Astrocyte of the cerebellum (primary cell): ENCODE results near the gene PRAMEF15.
A peak's percentile ranks its signal among the peaks of the same experiment; 100 is the strongest.
"Not testable (repeated sequence)": the region's sequence is repeated elsewhere in the genome, so short reads cannot be mapped to it uniquely, and the experiment has no call there.

Experiments
- DNase-seq: peaks from one replicate; pipeline ENCODE4 v3.0.0-alpha.2; 2011; ENCODE audit warnings: low read depth
- H3K4me3 ChIP-seq: 2 replicates; pipeline ENCODE4 v1.5.1; 2011; ENCODE audit warnings: mild to moderate bottlenecking, low read depth, low read length, moderate library complexity
- in situ Hi-C: cut with HindIII; loops from 2 replicates; pipeline ENCODE4 v1.10.0; 2017; ENCODE audit warnings: low sequenced_read_pairs
- TF ChIP-seq, protein P1 (sequence below): IDR thresholded peaks from 2 replicates; pipeline ENCODE4 v1.5.1; 2012; ENCODE audit warnings: low read length, low read depth, moderate library complexity, mild to moderate bottlenecking; ENCODE audit errors: missing control alignments

Gene PRAMEF15

GRCh38 chr1:13315281-13315680 lies at the start of gene PRAMEF15:
PRAMEF15 (plus strand) TSS chr1:13315581; CDS start chr1:13318408, 2,827 bp downstream.
- in situ Hi-C loops, DNase-seq, H3K4me3 ChIP-seq: not testable (repeated sequence)

- H3K4me3 ChIP-seq, in situ Hi-C loops, DNase-seq: not testable (repeated sequence)
These were observed 38.4 kb upstream of the PRAMEF15 start for GRCh38 chr1:13277016-13277415.

GRCh38 chr1:13279617-13280016 lies 35.8 kb upstream of the PRAMEF15 start:
- H3K4me3 ChIP-seq, DNase-seq, in situ Hi-C loops: not testable (repeated sequence)

GRCh38 chr1:13285037-13285436 lies 30.3 kb upstream of the PRAMEF15 start, which contains the start of gene PRAMEF8:
PRAMEF8 (minus strand) TSS chr1:13285137; CDS start chr1:13284091, 1,046 bp downstream.
- H3K4me3 ChIP-seq, in situ Hi-C loops, DNase-seq: not testable (repeated sequence)

DNA sequence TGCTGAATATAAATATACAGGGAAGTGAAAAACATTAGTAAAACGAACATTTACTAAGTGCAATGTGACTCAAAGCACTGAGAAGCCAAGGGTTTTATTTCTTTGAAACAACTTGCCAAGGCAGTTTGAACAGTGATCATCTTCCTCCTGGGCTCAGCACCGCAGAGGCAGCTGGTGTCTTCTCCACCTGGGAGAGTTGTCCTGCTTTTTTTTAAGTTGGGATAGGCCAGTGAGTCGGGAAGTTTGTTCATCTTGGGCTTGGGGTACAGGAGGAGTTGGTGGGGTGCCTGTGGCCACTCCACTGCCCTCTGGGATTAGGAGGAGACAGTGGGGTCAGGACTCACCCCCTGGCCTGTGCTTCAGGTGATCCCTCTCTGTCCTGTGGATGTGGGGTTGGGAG lies 26.4 kb upstream of the PRAMEF15 start:
- in situ Hi-C loops, DNase-seq, H3K4me3 ChIP-seq: not testable (repeated sequence)

DNA sequence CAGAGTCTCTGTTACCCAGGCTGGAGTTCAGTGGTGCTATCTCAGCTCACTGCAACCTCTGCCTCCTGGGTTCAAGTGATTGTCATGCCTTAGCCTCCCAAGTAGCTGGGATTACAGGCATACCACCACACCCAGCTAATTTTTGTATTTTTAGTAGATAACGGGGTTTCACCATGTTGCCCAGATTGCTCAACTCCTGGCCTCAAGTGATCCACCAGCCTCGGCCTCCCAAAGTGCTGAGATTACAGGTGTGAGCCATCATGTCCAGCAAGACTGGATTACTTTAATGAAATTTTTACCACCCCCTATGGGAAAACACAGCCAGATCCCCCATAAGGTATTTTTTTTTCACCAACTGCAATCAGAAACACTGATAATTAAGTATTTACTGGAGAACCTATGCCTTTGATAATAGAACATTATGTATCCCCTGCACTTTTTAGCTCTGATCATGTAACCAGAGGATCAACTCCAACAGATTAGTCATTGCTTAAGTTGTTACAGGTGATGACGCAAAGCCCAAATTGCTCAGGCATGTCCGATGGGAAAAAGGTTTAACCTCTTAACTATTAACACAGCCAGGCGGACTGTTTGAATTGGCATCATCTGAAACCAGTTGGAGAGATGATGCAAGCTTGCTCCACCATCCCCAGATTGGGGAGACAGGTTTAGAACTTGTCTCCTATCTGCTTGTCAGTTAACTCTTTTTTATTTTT lies 18.0 kb upstream of the PRAMEF15 start:
- DNase-seq, in situ Hi-C loops, H3K4me3 ChIP-seq: not testable (repeated sequence)

DNA sequence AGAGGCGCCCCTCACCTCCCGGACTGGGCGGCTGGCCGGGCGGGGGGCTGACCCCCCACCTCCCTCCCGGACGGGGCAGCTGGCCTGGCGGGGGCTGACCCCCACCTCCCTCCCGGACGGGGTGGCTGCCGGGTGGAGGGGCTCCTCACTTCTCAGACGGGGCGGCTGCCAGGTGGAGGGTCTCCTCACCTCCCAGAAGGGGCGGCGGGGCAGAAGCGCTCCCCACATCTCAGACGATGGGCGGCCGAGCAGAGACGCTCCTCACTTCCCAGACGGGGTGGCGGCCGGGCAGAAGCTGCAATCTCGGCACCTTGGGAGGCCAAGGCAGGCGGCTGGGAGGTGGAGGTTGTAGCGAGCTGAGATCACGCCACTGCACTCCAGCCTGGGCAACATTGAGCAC lies 16.7 kb upstream of the PRAMEF15 start:
- DNase-seq, H3K4me3 ChIP-seq, in situ Hi-C loops: not testable (repeated sequence)

- in situ Hi-C loops, H3K4me3 ChIP-seq, DNase-seq: not testable (repeated sequence)
These were observed 13.2 kb upstream of the PRAMEF15 start for GRCh38 chr1:13302197-13302596.

DNA sequence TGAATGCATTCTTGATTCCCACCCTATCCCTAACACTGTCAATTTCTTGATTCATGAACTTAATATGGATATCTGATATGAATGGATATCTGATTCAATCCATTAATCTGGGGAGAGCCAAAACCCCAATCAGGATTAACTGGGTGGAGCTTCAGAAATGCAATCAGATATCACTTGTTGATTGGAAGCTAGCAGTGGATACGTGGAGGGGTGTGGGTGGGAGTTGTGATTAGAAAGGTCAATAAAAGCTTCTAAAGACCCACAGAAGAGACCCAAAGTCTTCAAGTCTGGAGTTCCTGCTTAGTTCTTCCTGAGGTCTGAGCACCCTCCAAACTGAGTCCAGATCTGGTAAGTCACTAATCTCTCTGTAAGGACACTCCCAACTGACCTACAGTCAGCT lies 12.1 kb upstream of the PRAMEF15 start, which contains the start of gene PRAMEF33:
Gene PRAMEF33, plus strand, starts transcription at position 301 of the 400 bp plus-strand sequence. CDS start 2,416 bp downstream, outside the sequence.
- in situ Hi-C loops, DNase-seq, H3K4me3 ChIP-seq: not testable (repeated sequence)

DNA sequence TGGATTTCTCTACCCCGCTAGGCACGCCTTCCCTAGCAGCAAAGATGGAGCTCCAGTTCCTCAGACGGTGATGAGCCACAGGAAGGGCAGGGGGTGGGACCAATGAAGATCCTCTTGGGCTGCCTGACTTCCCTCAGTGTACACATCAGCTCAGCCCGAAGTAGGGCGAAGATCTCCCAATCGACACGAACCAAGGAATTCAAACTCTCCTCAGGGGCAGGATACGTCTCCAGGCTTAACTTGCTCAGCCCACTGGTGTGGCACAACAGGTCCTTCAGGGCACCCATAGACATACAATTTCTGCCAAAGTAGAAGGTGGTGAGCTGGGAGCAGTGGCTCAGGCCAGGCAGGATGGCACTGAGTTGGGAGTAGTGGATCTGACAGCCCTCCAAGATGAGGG lies 27.1 kb downstream of the PRAMEF15 start:
- in situ Hi-C loops, result not testable (repeated sequence)

DNA sequence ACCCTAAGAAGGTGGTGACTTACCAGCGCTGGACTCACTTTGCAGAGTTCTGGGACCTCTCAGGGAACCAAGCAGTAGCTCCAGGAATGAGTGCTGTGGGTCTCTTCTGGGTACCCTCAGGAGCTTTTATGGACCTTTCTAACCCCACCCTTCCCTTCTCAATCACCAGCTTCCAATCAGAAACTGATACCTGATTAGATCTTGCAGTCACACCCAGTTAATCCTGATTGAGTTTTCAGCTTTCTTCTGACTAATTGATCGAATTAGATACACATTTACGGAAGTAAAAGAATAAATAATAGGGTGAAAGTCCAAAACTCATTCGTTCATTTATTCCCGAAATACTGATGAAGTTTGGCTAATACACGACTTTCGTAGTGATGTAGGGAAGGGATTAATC lies 31.7 kb downstream of the PRAMEF15 start, which contains the start of gene PRAMEF14:
Gene PRAMEF14, minus strand, starts transcription at position 101 of the 400 bp plus-strand sequence. CDS start 1,820 bp downstream, outside the sequence.
- DNase-seq, in situ Hi-C loops, H3K4me3 ChIP-seq: not testable (repeated sequence)

More for the DNA sequence above, 27.1 kb downstream of the PRAMEF15 start:
- not testable (repeated sequence) for DNase-seq, H3K4me3 ChIP-seq

DNA sequence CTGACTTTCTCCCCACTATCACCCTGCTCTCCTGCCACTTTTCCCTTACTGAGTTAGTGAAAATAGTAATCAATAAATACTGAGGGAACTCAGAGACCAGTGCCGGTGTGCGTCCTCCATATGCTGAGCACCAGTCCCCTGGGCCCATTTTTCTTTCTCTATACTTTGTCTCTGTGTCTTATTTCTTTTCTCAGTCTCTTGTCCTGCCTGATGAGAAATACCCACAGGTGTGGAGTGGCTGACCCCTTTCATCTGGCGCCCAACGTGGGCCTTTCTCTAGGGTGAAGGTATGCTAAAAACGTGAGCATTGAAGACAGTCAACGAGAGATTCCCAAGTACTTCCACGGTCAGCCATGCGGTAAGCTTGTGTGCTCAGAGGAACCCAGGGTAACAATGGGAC lies 38.1 kb downstream of the PRAMEF15 start:
- in situ Hi-C loops, H3K4me3 ChIP-seq, DNase-seq: not testable (repeated sequence)

- in situ Hi-C loops, result not testable (repeated sequence)
These were observed 39.1 kb downstream of the PRAMEF15 start for GRCh38 chr1:13354475-13354874.

DNA sequence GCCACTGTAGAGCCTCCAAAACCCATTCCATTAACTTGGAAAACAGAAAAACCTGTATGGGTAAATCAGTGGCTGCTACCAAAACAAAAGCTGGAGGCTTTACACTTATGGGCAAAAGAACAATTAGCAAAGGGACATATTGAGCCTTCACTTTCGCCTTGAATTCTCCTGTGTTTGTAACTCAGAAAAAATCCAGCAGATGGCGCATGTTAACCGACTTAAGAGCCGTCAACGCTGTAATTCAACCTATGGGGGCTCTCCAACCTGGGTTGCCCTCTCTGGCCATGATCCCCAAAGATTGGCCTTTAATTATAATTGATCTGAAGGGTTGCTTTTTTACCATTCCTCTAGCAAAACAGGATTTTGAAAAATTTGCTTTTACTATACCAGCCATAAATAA lies 41.4 kb downstream of the PRAMEF15 start:
- H3K4me3 ChIP-seq, in situ Hi-C loops: not testable (repeated sequence)
- DNase-seq, result peak; percentile 8
- TF ChIP-seq, protein P1, sequence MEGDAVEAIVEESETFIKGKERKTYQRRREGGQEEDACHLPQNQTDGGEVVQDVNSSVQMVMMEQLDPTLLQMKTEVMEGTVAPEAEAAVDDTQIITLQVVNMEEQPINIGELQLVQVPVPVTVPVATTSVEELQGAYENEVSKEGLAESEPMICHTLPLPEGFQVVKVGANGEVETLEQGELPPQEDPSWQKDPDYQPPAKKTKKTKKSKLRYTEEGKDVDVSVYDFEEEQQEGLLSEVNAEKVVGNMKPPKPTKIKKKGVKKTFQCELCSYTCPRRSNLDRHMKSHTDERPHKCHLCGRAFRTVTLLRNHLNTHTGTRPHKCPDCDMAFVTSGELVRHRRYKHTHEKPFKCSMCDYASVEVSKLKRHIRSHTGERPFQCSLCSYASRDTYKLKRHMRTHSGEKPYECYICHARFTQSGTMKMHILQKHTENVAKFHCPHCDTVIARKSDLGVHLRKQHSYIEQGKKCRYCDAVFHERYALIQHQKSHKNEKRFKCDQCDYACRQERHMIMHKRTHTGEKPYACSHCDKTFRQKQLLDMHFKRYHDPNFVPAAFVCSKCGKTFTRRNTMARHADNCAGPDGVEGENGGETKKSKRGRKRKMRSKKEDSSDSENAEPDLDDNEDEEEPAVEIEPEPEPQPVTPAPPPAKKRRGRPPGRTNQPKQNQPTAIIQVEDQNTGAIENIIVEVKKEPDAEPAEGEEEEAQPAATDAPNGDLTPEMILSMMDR, result peak; percentile 25

More at GRCh38 chr1:13354475-13354874, 39.1 kb downstream of the PRAMEF15 start:
- not testable (repeated sequence) for H3K4me3 ChIP-seq, DNase-seq

- in situ Hi-C loops, DNase-seq, H3K4me3 ChIP-seq: not testable (repeated sequence)
These were observed 47.0 kb downstream of the PRAMEF15 start for GRCh38 chr1:13362364-13362763.

GRCh38 chr1:13364928-13365327 lies 49.5 kb downstream of the PRAMEF15 start:
- in situ Hi-C loops, H3K4me3 ChIP-seq, DNase-seq: not testable (repeated sequence)

- DNase-seq, in situ Hi-C loops, H3K4me3 ChIP-seq: not testable (repeated sequence)
These were observed 51.2 kb downstream of the PRAMEF15 start for GRCh38 chr1:13366536-13366935.
